Measurements from ENCODE around the gene SLC31A2. TPM values are rescaled to one million over a fixed set of nuclear protein-coding genes. Genes with fewer than 3 reads are reported as not detected.
"Not testable (repeated sequence)": the region's sequence is repeated elsewhere in the genome, so short reads cannot be mapped to it uniquely, and the experiment has no call there.

SLC31A2 gene, protein sequence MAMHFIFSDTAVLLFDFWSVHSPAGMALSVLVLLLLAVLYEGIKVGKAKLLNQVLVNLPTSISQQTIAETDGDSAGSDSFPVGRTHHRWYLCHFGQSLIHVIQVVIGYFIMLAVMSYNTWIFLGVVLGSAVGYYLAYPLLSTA
- 3.6 TPM for polyA plus RNA-seq (ENCODE audit: insufficient read length)
- long read RNA-seq, donor 1, transcript SLC31A2-201 (4 exons, 1,785 nt) = major isoform, 5 of 5 reads
- long read RNA-seq, donor 1, partial matches to known transcripts = 0 of 5 reads
- long read RNA-seq, donor 1, other reads (novel, unspliced or antisense) = 0 of 5 reads
- long read RNA-seq, donor 2, partial matches to known transcripts = 0 of 3 reads
- long read RNA-seq, donor 2, other reads (novel, unspliced or antisense) = 0 of 3 reads
- long read RNA-seq, donor 3, partial matches to known transcripts = 8 of 11 reads
- long read RNA-seq, donor 3, other reads (novel, unspliced or antisense) = 0 of 11 reads
- long read RNA-seq, donor 4, partial matches to known transcripts = 0 of 1 reads
- long read RNA-seq, donor 4, other reads (novel, unspliced or antisense) = 0 of 1 reads
- long read RNA-seq, donor 5, partial matches to known transcripts = 0 of 3 reads
- long read RNA-seq, donor 5, other reads (novel, unspliced or antisense) = 0 of 3 reads
- long read RNA-seq, donor 6, partial matches to known transcripts = 0 of 1 reads
- long read RNA-seq, donor 6, other reads (novel, unspliced or antisense) = 0 of 1 reads
- long read RNA-seq, donor 7, partial matches to known transcripts = 42 of 128 reads
- long read RNA-seq, donor 7, other reads (novel, unspliced or antisense) = 85 of 128 reads
- long read RNA-seq, donor 8, partial matches to known transcripts = 0 of 1 reads
- long read RNA-seq, donor 8, other reads (novel, unspliced or antisense) = 0 of 1 reads

DNA sequence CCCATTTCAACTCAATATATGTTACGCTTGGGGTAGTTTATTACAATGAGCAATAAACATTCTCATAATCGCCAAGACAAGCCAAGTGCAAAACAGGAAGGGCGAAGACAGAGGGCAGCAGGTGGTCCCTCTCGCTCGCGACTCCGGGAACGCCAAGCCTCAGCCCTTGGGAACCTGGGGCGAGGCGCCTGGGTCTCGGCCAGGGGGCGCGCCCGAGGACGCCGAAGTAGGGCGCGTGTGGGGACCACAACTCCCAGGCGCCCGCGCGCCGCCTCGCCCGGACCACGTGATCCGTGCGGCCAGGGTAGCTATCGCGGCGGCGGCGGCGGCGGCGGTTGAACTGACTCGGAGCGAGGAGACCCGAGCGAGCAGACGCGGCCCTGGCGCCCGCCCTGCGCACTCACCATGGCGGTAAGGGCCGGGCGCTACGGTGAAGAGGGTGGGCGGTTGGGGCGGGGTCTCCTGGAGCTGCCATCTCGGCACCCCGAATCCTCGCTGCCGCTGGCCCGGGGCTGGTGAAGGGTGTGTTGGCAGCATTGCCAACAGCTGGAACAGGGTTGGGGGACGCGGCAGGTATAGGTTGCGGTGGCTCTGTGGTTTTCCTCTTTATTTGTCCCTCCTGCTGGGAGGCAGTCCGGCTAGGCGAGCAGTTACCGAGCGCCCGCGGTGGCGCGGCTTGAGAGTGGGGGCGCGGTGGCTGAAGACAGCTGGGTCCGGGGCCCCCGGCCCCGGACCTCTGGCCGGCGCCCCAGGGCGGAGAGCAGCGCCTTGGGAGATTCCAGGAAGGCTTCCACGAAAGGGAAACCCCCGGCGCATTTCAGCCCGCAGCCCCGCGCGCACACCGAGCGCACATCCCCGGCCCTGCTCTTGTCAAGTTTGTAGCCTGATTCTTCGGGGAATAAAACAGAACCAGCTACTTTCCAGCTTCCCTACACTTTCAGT lies at the start of gene SLC31A2:
Gene SLC31A2, plus strand, starts transcription at position 338 of the 942 bp plus-strand sequence. Its CDS starts 68 bp downstream, at position 406.
- peak; percentile 84 for DNase-seq

DNA sequence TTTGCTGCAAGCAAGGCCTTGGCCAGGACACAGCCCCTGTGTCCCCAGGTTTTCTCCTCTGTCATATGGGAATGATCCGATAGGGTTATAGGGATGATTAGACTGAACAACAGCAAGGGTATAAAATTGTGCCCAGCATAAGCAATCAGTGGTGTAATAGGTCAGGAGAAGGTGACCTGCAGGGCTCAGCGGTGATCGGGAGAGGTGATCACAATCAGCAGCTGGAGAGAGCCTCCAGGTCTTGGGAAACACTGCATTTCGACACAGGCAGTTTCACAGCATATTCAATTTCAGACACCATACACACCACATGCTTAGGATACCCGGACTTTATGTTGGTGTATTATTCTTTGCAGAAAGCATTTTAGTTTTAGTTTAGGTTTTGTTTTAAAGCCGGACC lies 45.5 kb upstream of the SLC31A2 start:
- not testable (repeated sequence) for DNase-seq

DNA sequence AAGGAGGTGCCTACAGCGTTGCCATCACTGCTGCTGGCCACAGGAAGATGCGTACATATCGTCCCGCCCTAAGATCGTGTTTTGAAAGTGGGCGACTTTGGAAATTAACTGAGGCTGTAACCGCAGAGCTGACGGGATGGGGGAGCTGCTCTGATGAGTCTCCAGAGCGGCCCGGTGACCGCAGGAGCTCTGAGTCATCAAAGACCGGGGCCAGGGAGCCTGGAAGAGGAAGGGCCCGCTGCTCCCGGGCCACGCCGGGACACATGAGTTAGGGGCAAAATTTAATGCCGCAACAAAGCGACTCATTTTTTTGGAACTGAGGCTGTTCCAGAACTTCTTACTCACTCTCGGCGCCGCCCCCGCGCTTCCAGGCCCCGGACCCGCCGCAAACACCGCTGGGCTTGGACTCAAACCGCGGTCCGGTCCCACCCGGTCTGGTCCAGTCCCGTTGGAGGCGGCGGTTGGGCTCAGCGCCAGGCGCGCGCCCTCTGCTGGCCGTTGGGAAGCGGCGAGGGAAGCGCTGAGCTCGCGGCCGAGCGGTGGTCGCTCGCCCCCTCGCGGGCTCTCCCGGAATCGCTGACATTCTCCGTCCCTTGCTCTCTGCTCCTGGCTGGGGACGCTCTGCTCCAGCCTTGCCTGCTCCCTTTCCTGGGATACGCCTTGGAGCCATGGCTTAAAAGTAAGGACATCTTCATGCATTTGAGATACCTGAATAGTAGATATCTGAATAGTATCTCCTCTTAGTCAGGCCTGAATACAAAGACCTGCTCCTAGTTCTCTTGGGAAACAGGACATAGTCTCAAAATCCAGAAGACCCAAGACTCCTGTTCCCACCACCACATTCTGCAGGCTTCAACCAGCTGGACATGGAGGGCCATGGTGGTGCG lies 39.5 kb upstream of the SLC31A2 start:
- DNase-seq = not testable (repeated sequence)

DNA sequence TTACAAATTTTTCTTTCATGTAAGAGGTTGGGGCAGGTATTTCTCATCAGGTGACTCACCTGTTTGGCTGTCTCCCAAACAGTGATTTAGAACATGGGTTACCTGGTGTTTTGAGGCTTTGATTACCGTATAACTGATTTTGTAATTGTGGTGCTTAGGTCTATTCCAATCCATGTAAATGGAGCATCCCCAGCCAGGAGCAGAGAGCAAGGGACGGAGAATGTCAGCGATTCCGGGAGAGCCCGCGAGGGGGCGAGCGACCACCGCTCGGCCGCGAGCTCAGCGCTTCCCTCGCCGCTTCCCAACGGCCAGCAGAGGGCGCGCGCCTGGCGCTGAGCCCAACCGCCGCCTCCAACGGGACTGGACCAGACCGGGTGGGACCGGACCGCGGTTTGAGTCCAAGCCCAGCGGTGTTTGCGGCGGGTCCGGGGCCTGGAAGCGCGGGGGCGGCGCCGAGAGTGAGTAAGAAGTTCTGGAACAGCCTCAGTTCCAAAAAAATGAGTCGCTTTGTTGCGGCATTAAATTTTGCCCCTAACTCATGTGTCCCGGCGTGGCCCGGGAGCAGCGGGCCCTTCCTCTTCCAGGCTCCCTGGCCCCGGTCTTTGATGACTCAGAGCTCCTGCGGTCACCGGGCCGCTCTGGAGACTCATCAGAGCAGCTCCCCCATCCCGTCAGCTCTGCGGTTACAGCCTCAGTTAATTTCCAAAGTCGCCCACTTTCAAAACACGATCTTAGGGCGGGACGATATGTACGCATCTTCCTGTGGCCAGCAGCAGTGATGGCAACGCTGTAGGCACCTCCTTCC lies 37.9 kb upstream of the SLC31A2 start:
- DNase-seq = not testable (repeated sequence)

DNA sequence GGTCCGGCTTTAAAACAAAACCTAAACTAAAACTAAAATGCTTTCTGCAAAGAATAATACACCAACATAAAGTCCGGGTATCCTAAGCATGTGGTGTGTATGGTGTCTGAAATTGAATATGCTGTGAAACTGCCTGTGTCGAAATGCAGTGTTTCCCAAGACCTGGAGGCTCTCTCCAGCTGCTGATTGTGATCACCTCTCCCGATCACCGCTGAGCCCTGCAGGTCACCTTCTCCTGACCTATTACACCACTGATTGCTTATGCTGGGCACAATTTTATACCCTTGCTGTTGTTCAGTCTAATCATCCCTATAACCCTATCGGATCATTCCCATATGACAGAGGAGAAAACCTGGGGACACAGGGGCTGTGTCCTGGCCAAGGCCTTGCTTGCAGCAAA lies 32.0 kb upstream of the SLC31A2 start:
- DNase-seq = not testable (repeated sequence)

DNA sequence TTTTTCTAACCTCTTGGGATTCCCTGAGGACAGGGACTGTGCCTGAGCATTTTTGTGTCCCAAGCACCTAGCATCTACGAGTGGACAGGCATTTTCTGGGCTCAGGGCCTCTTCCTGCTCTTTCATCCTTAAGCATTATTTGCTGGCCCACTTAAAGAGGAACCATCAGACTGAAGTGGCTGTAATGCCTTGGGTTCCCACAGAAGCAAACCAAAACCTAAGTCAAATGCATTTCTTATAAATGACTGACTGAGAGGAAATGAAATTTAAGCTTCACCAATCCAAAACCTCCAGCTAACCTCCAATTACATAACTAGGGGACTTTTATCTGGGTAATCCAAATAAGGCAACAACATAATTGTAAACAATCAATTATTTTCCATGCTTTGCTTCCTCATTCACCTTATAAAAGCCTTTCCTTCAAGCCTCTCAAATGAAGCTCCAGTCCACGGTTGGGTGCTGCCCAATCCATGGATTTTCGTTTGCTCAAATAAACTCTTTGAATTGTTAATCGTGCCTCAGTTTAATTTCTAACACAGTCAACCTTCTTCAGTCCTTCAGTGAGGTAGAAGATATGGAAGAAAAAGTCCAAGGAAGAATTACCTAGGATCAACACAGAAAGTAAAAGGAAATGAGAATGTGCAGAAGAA lies 25.3 kb upstream of the SLC31A2 start:
- no peak for DNase-seq

DNA sequence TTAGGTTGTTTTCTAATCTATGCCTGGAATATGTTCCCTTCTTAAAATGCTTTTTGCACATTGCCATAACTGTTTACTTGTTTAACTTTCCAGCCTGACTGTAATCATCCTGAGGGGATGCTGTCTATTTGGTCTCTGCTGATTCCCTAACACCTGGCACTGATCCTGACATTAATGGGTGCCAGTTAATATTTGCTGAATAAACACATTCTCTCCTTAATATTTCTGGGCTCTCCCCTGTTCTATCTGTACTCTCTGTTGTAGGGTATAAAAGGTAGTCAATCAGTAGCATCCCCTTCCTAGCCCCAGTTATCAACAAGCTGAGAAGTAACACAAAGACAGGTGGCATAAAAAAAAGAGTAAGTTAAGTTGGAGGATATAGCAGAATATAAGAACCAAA lies 21.3 kb upstream of the SLC31A2 start:
- no peak for DNase-seq

DNA sequence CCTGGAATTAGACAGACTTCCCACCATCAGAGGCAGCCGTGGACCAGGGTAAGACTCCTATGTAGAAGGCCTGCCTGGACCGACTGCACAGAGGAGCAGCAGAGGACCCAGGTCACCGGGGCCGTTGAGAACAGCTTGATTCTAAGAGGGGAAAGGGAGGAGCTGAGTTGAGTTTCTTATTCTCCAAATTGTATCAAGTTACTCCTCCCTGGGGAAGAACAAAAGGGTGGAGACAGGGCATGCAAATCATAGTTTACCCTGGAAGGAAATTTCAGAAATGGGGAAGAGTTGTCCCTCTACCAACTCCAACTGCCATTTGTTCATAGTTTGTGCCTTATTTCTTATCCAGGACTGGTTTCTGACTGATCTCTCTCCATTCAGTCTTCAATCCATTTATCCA lies 20.9 kb upstream of the SLC31A2 start:
- no peak for DNase-seq

DNA sequence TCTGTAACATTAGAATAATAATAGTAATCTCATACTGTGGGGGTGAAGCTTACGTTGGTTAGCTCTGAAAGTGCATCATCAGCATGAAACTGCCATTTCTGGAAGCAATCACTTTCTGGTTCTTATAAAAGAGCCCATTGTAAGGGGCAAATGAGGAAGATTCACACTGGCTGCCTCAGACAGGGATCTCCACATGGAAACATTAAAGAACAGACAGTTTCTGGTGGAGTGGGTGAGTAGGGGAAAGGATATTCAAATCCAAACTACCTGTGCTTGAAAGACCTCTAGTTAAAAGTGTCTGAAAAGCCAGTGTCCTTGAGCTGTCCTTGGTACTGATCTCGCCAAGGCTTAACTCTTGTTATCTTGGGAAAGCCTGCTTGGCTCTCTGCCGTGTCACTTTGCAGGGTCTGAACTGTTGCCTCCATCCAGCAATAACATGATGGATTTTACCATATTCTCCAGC lies 19.1 kb upstream of the SLC31A2 start:
- DNase-seq = peak; percentile 75

DNA sequence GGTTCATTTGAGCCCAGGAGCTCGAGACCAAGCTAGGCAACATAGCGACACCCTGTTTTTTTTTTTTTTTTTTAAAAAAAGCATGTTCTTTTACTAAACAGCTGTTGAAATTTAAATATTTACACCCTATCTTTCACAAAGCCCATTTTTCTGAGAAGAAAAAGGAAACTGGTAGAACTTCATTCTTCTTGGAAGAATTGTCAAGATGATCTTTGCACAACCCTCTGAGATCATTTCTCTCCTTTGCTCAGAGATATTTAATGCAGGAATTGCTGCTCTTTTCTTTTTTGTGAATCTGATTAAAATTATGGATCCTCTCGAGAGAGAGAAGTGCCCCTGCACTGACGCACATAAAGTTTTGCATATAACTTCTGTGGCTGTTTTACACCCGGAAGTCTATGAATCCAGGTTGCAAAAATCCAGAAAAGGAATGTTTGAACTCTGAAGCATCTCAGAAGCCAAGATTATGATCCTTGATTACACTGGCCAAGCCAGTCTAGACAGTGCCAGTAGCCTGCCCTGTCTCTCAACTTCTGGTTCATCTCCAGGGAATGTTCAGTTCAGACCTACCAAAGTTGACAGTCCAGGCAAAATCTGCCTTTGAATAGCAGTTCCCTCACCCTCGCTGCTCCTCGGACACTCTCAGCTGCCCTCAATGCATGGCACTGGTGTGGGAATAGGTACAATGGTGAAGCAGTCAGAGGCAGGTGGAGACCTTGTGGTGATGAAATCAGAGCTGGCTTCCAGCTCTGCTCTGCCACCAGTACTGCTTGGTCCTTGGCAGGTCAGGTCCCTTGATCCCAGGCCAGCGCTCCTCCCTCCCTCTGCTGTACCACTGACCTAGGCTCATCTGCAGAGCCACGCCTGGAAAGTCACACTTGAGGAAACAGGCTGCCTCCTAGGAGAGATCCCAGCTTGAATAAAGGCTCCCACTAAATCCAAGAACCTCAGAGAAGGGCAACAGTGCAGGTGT lies 13.3 kb upstream of the SLC31A2 start:
- DNase-seq = no peak

DNA sequence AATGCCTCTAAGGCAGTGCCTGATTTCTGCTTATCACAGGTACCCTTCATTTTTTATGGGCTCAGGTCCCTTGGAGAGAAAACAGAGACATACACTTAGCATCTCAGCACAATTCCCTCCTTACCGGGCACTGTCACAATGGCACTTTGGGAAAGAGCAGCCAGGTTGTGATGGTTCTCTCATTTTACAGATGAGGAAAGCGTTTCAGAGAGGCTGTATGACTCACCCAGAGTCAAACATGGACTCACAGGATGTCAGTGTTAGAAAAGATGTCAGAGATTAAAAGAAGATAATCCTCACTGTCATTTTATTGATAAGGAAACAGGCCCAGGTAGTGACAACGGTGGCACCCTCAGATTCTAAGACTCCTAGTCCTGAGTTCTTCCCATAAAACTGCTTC lies 12.0 kb upstream of the SLC31A2 start:
- DNase-seq = no peak

DNA sequence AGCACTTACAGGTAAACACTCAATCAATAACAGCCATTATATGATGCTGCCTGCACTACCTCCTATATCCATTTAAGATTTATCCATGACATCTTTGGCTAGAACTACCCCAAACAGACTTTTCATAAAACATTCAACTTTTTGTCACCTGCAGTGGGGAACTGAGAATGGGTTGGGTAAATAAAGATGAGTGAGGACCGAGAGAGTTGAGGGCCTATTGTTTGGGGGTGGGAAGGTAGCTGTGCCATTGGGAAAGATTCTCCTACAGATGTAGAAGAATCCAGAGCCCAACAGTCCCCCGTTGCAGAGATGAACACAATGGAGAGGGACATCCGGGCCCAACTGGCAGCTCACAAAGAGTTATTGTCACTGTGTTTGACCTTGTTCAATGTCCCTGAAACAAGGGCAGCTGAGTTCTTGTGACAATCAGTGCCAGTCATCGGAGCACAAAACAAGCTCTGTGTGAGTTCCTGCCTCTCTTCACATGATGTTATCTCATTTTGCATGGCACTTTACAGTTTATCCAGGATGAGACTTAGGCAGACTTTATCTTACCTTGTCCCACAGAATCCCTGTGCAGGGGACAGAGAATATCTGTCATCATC lies 11.5 kb upstream of the SLC31A2 start:
- no peak for DNase-seq

DNA sequence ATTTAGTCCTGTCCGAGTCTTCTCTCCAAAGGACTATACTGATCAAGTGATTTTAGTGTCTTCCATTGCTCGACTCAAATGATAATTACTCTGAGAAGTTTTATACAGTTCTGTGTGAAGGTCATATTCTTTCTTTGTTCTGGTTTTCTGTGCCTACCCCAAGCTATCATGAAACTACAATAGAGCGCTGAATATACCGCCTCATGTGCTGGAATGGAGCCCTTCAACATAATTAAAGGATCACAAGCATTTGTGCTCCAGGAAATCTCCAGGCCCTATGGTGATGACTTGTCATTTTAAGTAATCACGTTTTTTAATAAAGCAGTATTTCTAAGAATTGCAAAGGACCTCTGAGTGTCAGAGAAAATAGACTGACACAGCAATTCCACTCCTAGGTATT lies 10.9 kb upstream of the SLC31A2 start:
- DNase-seq = no peak

DNA sequence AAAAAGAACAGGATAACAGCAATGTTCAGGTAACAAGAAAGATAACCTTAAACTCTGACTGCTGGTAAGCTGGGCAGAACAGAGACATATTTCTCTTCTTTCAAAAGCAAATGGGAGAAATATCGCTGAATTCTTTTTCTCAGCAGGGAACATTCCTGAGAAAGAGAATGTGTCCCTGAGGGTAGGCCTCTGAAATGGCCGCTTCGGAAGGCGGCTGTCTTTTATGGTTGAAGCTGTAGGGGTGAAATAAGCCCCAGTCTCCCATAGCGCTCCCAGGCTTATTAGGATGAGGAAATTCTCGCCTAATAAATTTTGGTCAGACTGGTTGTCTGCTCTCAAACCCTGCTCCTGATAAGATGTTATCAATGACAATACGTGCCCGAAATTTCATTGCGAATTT lies 9.9 kb upstream of the SLC31A2 start:
- DNase-seq = not testable (repeated sequence)

DNA sequence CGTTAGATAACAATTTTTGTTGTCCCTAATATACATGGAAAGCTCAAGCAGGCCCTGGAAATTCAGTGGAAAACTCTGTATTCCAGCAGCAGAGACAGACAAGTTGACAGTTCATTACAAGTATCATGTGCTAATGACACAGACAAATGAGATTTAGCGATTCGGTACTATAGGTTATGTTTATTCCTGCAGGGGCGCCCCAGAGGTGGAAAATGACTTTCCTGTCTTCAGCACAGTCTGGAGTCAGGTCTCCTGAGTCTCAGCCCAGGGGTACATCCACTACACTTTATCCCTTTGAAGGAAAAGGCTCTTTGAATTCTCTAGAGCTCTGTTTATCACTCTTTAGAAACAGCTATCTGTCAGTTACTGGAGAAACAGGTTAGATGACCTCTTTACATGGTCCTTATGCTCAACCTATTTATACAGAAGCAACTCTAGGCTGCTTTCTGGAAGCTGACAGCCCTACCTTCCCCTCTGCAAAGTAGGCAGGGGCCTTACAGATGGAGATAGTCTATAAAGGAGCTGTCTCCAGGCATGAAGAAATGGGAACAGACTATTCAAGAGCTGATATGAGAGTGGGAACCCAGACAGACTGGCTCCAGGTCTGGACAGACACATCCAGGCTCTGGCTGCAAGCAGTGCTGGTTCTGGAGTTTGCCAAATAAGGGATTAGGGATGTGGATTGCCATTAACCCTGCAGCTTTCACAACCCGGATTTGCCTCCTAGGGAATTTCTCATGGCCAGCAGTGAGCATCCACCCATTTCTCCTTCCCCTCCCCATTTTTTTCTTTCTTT lies 7.2 kb upstream of the SLC31A2 start:
- DNase-seq = no peak

DNA sequence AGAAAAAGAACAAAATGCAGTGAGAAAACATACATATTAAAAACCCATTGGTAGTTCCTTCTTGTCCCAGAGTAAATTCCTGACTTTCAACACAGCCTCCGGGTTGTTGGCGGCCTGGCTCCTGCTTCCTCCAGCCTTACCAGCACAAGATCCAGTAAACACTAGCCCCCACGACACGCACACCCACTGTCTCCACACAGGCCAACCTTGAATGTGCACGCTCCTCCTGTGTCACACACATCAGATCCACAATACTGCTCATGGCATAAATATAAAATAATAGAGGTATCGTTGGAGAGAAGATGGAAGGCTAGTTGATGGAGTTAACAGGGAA lies 2.5 kb upstream of the SLC31A2 start:
- no peak for DNase-seq

Measured in left kidney (tissue), 8 donors.